BJ (cell line): ENCODE results near the gene CALY. TPM values are rescaled to one million over a fixed set of nuclear protein-coding genes. Genes with fewer than 3 reads are reported as not detected.

Source experiments
- CTCF ChIA-PET: fragments of 350-600 bp; formaldehyde crosslinking; extraction: SDS; loops from one replicate; lab custom pipeline; 2021; ENCODE audit warnings: antibody characterized with exemption, inconsistent platforms; lab: Yijun Ruan, JAX
- POLR2A ChIA-PET: fragments of 300-600 bp; sonication (Branson Sonifier 250); formaldehyde crosslinking; extraction: SDS; loops from one replicate; lab custom pipeline; 2021; ENCODE audit warnings: antibody characterized with exemption; lab: Charles Lee
- DNase-seq: peaks from one replicate; pipeline ENCODE4 v3.0.0-alpha.2; 2011; ENCODE audit warnings: low read depth
- H3K27me3 ChIP-seq: 2 replicates; pipeline ENCODE4 v1.6.0; 2011; ENCODE audit warnings: low read length; ENCODE audit not compliant: control insufficient read depth, insufficient read depth
- H3K36me3 ChIP-seq: 2 replicates; pipeline ENCODE4 v1.5.1; 2011; ENCODE audit warnings: low read length; ENCODE audit not compliant: control insufficient read depth, insufficient read depth
- H3K4me3 ChIP-seq: 2 replicates; pipeline ENCODE4 v1.5.1; 2011; ENCODE audit warnings: low read depth, mild to moderate bottlenecking, control low read depth, low read length
- CTCF ChIP-seq: IDR thresholded peaks from 2 replicates; pipeline ENCODE4 v1.5.1; 2011; ENCODE audit warnings: low read depth, mild to moderate bottlenecking, control low read depth, inconsistent platforms, low read length, moderate library complexity; ENCODE audit not compliant: insufficient read depth
- polyA minus RNA-seq: library from RNA; depleted of rRNA, polyadenylated mRNA; stranded (reverse); fragments of >200 nt; gene quantifications from 2 replicates; pipeline ENCODE4 v1.2.3, GENCODE V29; 2011; rRNA and poly(A)+ RNA removed
- polyA plus RNA-seq: library from polyadenylated mRNA; depleted of rRNA; stranded (reverse); fragments of >200 nt; gene quantifications from 2 replicates; pipeline ENCODE4 v1.2.3, GENCODE V29; 2011; rRNA removed

The CALY gene
- polyA plus RNA-seq (0.31 and 0.91 TPM in 2 replicates), polyA minus RNA-seq (not detected in 2 replicates)

GRCh38 chr10:133336577-133337369 lies at the start of gene CALY:
Gene CALY (minus strand): TSS chr10:133336896. CDS start chr10:133328989, 7,907 bp downstream.
- Histone ChIP-seq H3K27me3 (peaks cover 24% of the 10 kb centered on the region), H3K36me3 (no peaks in the 10 kb centered on the region), H3K4me3 (peak within 1 kb of the TSS; percentile 36)
- no peak for TF ChIP-seq CTCF
- POLR2A ChIA-PET, result no interaction called here
- no peak for DNase-seq
- CTCF ChIA-PET, result no interaction called here

GRCh38 chr10:133385214-133385613 lies 48.5 kb upstream of the CALY start:
- no peak for DNase-seq
- POLR2A ChIA-PET, result no interaction called here
- no peak for TF ChIP-seq CTCF
- Histone ChIP-seq H3K36me3 (peaks cover 4% of the 10 kb centered on the region), H3K4me3 (no peak overlapping the region), H3K27me3 (no peaks in the 10 kb centered on the region)
- CTCF ChIA-PET, result no interaction called here

- no peak for TF ChIP-seq CTCF
- CTCF ChIA-PET, result no interaction called here
- Histone ChIP-seq H3K4me3 (no peak overlapping the region), H3K36me3 (peaks cover 3% of the 10 kb centered on the region), H3K27me3 (no peaks in the 10 kb centered on the region)
- no peak for DNase-seq
- POLR2A ChIA-PET, result no interaction called here
These were observed 47.4 kb upstream of the CALY start for GRCh38 chr10:133384071-133384470.

- ChIA-PET POLR2A (no interaction called here), CTCF (no interaction called here)
- TF ChIP-seq CTCF, result no peak
- H3K27me3 ChIP-seq, result no peaks in the 10 kb centered on the region
- peaks cover 2% of the 10 kb centered on the region for H3K36me3 ChIP-seq
- no peak overlapping the region for H3K4me3 ChIP-seq
- DNase-seq, result no peak
These were observed 46.9 kb upstream of the CALY start for GRCh38 chr10:133383551-133383950.

- CTCF ChIA-PET, result no interaction called here
- Histone ChIP-seq H3K36me3 (peaks cover 1% of the 10 kb centered on the region; the same call in 1 of the 2 replicates), H3K4me3 (no peak overlapping the region), H3K27me3 (no peaks in the 10 kb centered on the region)
- DNase-seq, result no peak
- POLR2A ChIA-PET, result no interaction called here
- no peak for TF ChIP-seq CTCF
These were observed 44.3 kb upstream of the CALY start for GRCh38 chr10:133381036-133381435.
